GM23248 (cell line): ENCODE measurements around the gene SLC35D3.

Source experiments
- EZH2 ChIP-seq: fragments of 200-600 bp; sonication (generic); IDR thresholded peaks from 2 replicates; pipeline ENCODE4 v1.6.1; 2018; ENCODE audit warnings: antibody characterized with exemption, mild to moderate bottlenecking; ENCODE audit not compliant: insufficient read depth, poor library complexity, severe bottlenecking
- EZH2phosphoT487 ChIP-seq: fragments of 200-600 bp; sonication (generic); IDR thresholded peaks from 2 replicates; pipeline ENCODE4 v1.6.1; 2018; ENCODE audit warnings: antibody characterized with exemption, moderate library complexity, mild to moderate bottlenecking, low read depth; ENCODE audit not compliant: insufficient read depth

DNA sequence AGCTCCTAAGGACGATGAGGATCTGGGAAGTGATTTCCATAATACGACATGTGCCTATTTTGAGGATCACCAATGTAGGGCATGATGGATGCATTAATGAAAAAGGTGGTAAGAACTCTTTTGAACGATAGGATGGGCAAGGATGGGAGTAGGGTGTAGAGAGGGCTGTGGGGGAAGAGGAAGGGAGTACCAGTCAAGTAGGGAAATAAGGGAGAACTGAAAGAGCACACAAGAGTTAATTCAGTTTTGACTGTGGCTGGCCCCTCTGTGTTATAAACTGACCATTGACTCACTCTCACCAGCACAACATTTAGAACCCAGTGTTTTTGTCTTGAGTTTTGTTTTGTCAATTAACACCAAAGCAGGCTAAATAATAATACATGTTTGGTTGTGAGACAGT lies 33.0 kb downstream of the SLC35D3 start:
- no peak for TF ChIP-seq EZH2
- TF ChIP-seq EZH2phosphoT487 = no peak
